Activated T-cell treated with anti-CD3 and anti-CD28 coated beads, Interleukin-2, amount 50 U/mL, for 48 hours (primary cell): ENCODE data around the gene JMJD4.

Source experiments
- DNase-seq, 2 experiments: peaks; one replicate each; pipeline ENCODE4 v3.0.0-alpha.2; 2020

JMJD4 gene

GRCh38 chr1:227749225-227749624 is 14.1 kb upstream of the JMJD4 start:
- DNase-seq: no peak

- no peak for DNase-seq
Observed at GRCh38 chr1:227748496-227749182, 13.5 kb upstream of the JMJD4 start.

GRCh38 chr1:227747948-227748495 is 12.9 kb upstream of the JMJD4 start:
- no peak for DNase-seq

GRCh38 chr1:227747382-227747781 is 12.3 kb upstream of the JMJD4 start:
- DNase-seq: no peak

GRCh38 chr1:227746676-227747075 is 11.6 kb upstream of the JMJD4 start:
- no peak for DNase-seq

- no peak for DNase-seq
Observed at GRCh38 chr1:227745568-227746265, 10.6 kb upstream of the JMJD4 start.

GRCh38 chr1:227744668-227745067 is 9.6 kb upstream of the JMJD4 start:
- DNase-seq: no peak

GRCh38 chr1:227742738-227743715 is 7.9 kb upstream of the JMJD4 start:
- DNase-seq: no peak

- DNase-seq: no peak
Observed at GRCh38 chr1:227741166-227741870, 6.2 kb upstream of the JMJD4 start.

GRCh38 chr1:227740401-227740960 is 5.4 kb upstream of the JMJD4 start:
- DNase-seq: no peak

GRCh38 chr1:227739636-227740035 is 4.5 kb upstream of the JMJD4 start:
- no peak for DNase-seq

GRCh38 chr1:227738820-227739219 is 3.7 kb upstream of the JMJD4 start:
- no peak for DNase-seq

- DNase-seq: no peak
Observed at GRCh38 chr1:227736814-227737432, 1.8 kb upstream of the JMJD4 start.

GRCh38 chr1:227735539-227736285 is 610 bp upstream of the JMJD4 start:
- no peak for DNase-seq

GRCh38 chr1:227734546-227734855 is 601 bp downstream of the JMJD4 start:
- DNase-seq: peak; percentile 44 to 47

GRCh38 chr1:227733751-227734545 is 1.2 kb downstream of the JMJD4 start:
- no peak for DNase-seq

GRCh38 chr1:227733309-227733705 is 1.8 kb downstream of the JMJD4 start:
- DNase-seq: no peak

GRCh38 chr1:227732586-227733308 is 2.4 kb downstream of the JMJD4 start:
- DNase-seq: no peak
